Fibroblast of pulmonary artery (primary cell): Measurements from ENCODE around the gene RFX5.

ENCODE experiments used
- DNase-seq: peaks from one replicate; pipeline ENCODE4 v3.0.0-alpha.2; 2010; ENCODE audit warnings: low read depth
- H3K4me3 ChIP-seq: replicated peaks from 2 replicates; pipeline ENCODE4 v1.5.1; 2011; ENCODE audit warnings: low read depth, mild to moderate bottlenecking, control low read depth, low read length, moderate library complexity
- CTCF ChIP-seq: IDR thresholded peaks from 2 replicates; pipeline ENCODE4 v1.5.1; 2011; ENCODE audit warnings: mild to moderate bottlenecking, control low read depth, low read length, inconsistent platforms; ENCODE audit errors: missing control alignments

Gene RFX5

GRCh38 chr1:151377150-151377884 lies 30.3 kb upstream of the RFX5 start:
- no peak for TF ChIP-seq CTCF
- no peak for DNase-seq
- no peak overlapping the region for H3K4me3 ChIP-seq

GRCh38 chr1:151373196-151373595 lies 26.1 kb upstream of the RFX5 start:
- no peak for DNase-seq
- no peak for TF ChIP-seq CTCF
- H3K4me3 ChIP-seq: no peak overlapping the region

GRCh38 chr1:151372058-151372934 lies 25.2 kb upstream of the RFX5 start, which contains the start of gene SELENBP1:
SELENBP1 (minus strand) TSS chr1:151372705; CDS start chr1:151372641, 64 bp downstream.
- H3K4me3 ChIP-seq: peak within 1 kb of the TSS; percentile 61
- peak; percentile 82 for DNase-seq
- TF ChIP-seq CTCF: no peak

- no peak for TF ChIP-seq CTCF
- H3K4me3 ChIP-seq: peak overlapping the region; percentile 61
- peak; percentile 75 for DNase-seq
Measured at GRCh38 chr1:151371370-151372057, 24.5 kb upstream of the RFX5 start.

- peak; percentile 54 for DNase-seq
- no peak overlapping the region for H3K4me3 ChIP-seq
- no peak for TF ChIP-seq CTCF
Measured at GRCh38 chr1:151370211-151370911, 23.3 kb upstream of the RFX5 start.

GRCh38 chr1:151369621-151370048 lies 22.6 kb upstream of the RFX5 start:
- no peak for TF ChIP-seq CTCF
- no peak overlapping the region for H3K4me3 ChIP-seq
- no peak for DNase-seq
